CD14-positive monocyte (primary cell): ENCODE data around the gene MBD5. TPM values are rescaled to one million over a fixed set of nuclear protein-coding genes. Genes with fewer than 3 reads are reported as not detected.

Experiments used
- DNase-seq, 3 donors: peaks; one replicate each; pipeline ENCODE4 v3.0.0-alpha.2; 2011 to 2022
- H2AFZ ChIP-seq: 2 replicates; pipeline ENCODE4 v1.6.0; 2012; ENCODE audit warnings: mild to moderate bottlenecking, low read depth, low read length, inconsistent platforms; ENCODE audit not compliant: insufficient read depth, poor library complexity, severe bottlenecking
- H3K27ac ChIP-seq, 2 donors: 1 replicate in 1 of 2; 2 replicates in 1 of 2; pipeline ENCODE4 v1.5.1; 2012 to 2013; ENCODE audit warnings: low read length in 2 of 2, control low read depth in 1 of 2, inconsistent platforms in 1 of 2, low read depth in 1 of 2, mild to moderate bottlenecking in 1 of 2
- H3K27me3 ChIP-seq, 2 donors: one replicate each; pipeline versions ENCODE4 v1.6.0 to v1.6.1; 2011 to 2013; ENCODE audit warnings: low read length in 2 of 2; ENCODE audit not compliant: control insufficient read depth in 2 of 2, insufficient read depth in 2 of 2
- H3K36me3 ChIP-seq, 2 donors: replicated peaks in 1 of 2; 1 replicate in 1 of 2; 2 replicates in 1 of 2; pipeline versions ENCODE4 v1.5.1 to v1.6.1; 2012 to 2013; ENCODE audit warnings: low read length in 2 of 2, control low read depth in 1 of 2, inconsistent platforms in 1 of 2, mild to moderate bottlenecking in 1 of 2; ENCODE audit not compliant: insufficient read depth in 2 of 2, control insufficient read depth in 1 of 2
- H3K4me1 ChIP-seq, 2 donors: 1 replicate in 1 of 2; 2 replicates in 1 of 2; pipeline versions ENCODE4 v1.5.1 to v1.6.1; 2012 to 2013; ENCODE audit warnings: low read length in 2 of 2, control low read depth in 1 of 2, inconsistent platforms in 1 of 2, mild to moderate bottlenecking in 1 of 2, moderate library complexity in 1 of 2; ENCODE audit not compliant: insufficient read depth in 2 of 2, control insufficient read depth in 1 of 2
- H3K4me2 ChIP-seq: replicated peaks from 2 replicates; pipeline ENCODE3; 2012; ENCODE audit warnings: low read length, moderate library complexity, mild to moderate bottlenecking; ENCODE audit not compliant: poor library complexity, severe bottlenecking; ENCODE audit errors: extremely low read depth
- H3K4me3 ChIP-seq, 3 experiments: fragments of 200-600 bp in 1 of 3; sonication (generic) in 1 of 3; replicated peaks in 1 of 3; 1 replicate in 2 of 3; 2 replicates in 1 of 3; pipeline ENCODE4 v1.5.1; 2011 to 2013; ENCODE audit warnings: low read length in 3 of 3, mild to moderate bottlenecking in 3 of 3, control low read depth in 2 of 3, low read depth in 2 of 3, inconsistent platforms in 1 of 3, moderate library complexity in 1 of 3
- H3K79me2 ChIP-seq: 2 replicates; pipeline ENCODE4 v1.6.0; 2012; ENCODE audit warnings: mild to moderate bottlenecking, control low read depth, inconsistent platforms, low read length, moderate library complexity; ENCODE audit not compliant: insufficient read depth
- H3K9ac ChIP-seq: 2 replicates; pipeline ENCODE4 v1.6.0; 2017; ENCODE audit warnings: low read length, mild to moderate bottlenecking; ENCODE audit not compliant: insufficient read depth, poor library complexity, severe bottlenecking
- H3K9me3 ChIP-seq, 2 donors: replicated peaks in 1 of 2; 1 replicate in 1 of 2; 2 replicates in 1 of 2; pipeline versions ENCODE4 v1.5.1 to v1.6.1; 2012 to 2013; ENCODE audit warnings: low read length in 2 of 2, control low read depth in 1 of 2; ENCODE audit not compliant: control insufficient read depth in 1 of 2, insufficient read depth in 1 of 2
- H4K20me1 ChIP-seq: 2 replicates; pipeline ENCODE4 v1.6.0; 2012; ENCODE audit warnings: mild to moderate bottlenecking, low read length, control low read depth, moderate library complexity; ENCODE audit not compliant: insufficient read depth
- H3K27ac Mint-ChIP-seq, 7 donors: one replicate each; pipeline ENCODE4 v1.8.0; 2020; ENCODE audit warnings: mild to moderate bottlenecking in 7 of 7, mixed read lengths in 7 of 7, moderate library complexity in 6 of 7, inconsistent platforms in 2 of 7
- H3K27me3 Mint-ChIP-seq, 3 donors: one replicate each; pipeline ENCODE4 v1.8.0; 2021 to 2022; ENCODE audit warnings: low read depth in 3 of 3, mild to moderate bottlenecking in 3 of 3, mixed read lengths in 3 of 3, moderate library complexity in 3 of 3, inconsistent platforms in 1 of 3
- H3K36me3 Mint-ChIP-seq, 2 donors: one replicate each; pipeline ENCODE4 v1.8.0; 2020; ENCODE audit warnings: mixed read lengths in 2 of 2, inconsistent platforms in 1 of 2, mild to moderate bottlenecking in 1 of 2
- H3K4me1 Mint-ChIP-seq: one replicate; pipeline ENCODE4 v1.8.0; 2020; ENCODE audit warnings: mild to moderate bottlenecking, mixed read lengths
- H3K4me3 Mint-ChIP-seq, 2 donors: one replicate each; pipeline ENCODE4 v1.8.0; 2020; ENCODE audit warnings: mild to moderate bottlenecking in 2 of 2, mixed read lengths in 2 of 2, moderate library complexity in 1 of 2
- H3K9me3 Mint-ChIP-seq, 7 donors: one replicate each; pipeline ENCODE4 v1.8.0; 2020 to 2022; ENCODE audit warnings: mixed read lengths in 7 of 7, mild to moderate bottlenecking in 6 of 7, moderate library complexity in 6 of 7, inconsistent platforms in 2 of 7
- CTCF ChIP-seq: fragments of 200-600 bp; IDR thresholded peaks from one replicate; pipeline ENCODE4 v1.8.0; 2022; ENCODE audit warnings: antibody characterized with exemption, mild to moderate bottlenecking
- WGBS: methylation state at CpG from one replicate; pipeline ENCODE4 v1.1.5; 2013; ENCODE audit warnings: missing lambda C conversion rate; ENCODE audit not compliant: insufficient coverage; 5-methylcytosine and 5-hydroxymethylcytosine counted together
- intact Hi-C, 2 donors: fragments of 100-400 bp; cut with micrococcal nuclease; formaldehyde crosslinking; loops; one replicate each; pipeline versions ENCODE4 v1.15.0 to v1.15.1; 2023
- polyA plus RNA-seq, 3 donors: library from polyadenylated mRNA; depleted of rRNA in 1 of 3; unstranded in 2 of 3; stranded (reverse) in 1 of 3; fragments of 300-500 nt in 2 of 3; fragments of >200 nt in 1 of 3; fragmentation: Illumina TruSeq in 2 of 3; gene quantifications; 1 replicate in 2 of 3; 2 replicates in 1 of 3; pipeline ENCODE4 v1.2.3, GENCODE V29; 2012 to 2021

Gene MBD5
- polyA plus RNA-seq, 3 donors = 2.3 to 5.7 (median 3.5) TPM

DNA sequence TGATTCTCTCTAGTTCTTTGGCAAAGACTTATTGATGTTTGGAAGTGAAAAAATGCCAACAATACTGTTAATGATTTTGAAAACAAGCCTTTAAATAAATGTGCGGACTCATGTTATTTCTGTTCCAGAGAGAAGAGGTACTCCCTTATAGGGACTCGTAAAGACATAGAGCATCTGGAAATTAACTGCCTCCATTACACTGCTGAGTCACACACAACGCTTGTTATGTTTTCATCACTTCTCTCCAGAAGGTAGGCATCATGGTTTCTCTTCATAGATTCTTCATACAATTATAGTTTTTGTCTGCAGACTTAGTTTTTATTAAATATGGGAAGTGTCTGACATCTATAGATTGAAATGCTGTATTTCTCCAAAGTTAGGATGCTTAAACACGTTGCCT lies 321.2 kb downstream of the MBD5 start:
- peaks cover 3% of the 10 kb centered on the region for H3K4me1 Mint-ChIP-seq
- WGBS = 95% methylated on average over 2 of the region's 4 CpGs
- peaks cover 0 to 5% of the 10 kb centered on the region in 2 donors for H3K9me3 ChIP-seq

GRCh38 chr2:148350199-148350598 lies 329.3 kb downstream of the MBD5 start:
- H3K4me2 ChIP-seq = no peak overlapping the region
- H3K4me1 ChIP-seq = no peaks in the 10 kb centered on the region
- H3K79me2 ChIP-seq = no peaks in the 10 kb centered on the region
- H2AFZ ChIP-seq = no peak overlapping the region
- no CpG with 5 or more reads among the region's 1 CpG for WGBS
- DNase-seq = no peak
- H3K4me3 Mint-ChIP-seq = no peak overlapping the region
- no peak overlapping the region for H3K9ac ChIP-seq
- TF ChIP-seq CTCF = no peak
- H3K4me3 ChIP-seq = no peak overlapping the region
- peaks cover 0 to 3% of the 10 kb centered on the region in 2 donors for H3K36me3 Mint-ChIP-seq
- no peaks in the 10 kb centered on the region for H3K9me3 ChIP-seq
- no peak overlapping the region for H3K27ac ChIP-seq
- no peaks in the 10 kb centered on the region for H4K20me1 ChIP-seq
- H3K36me3 ChIP-seq = no peaks in the 10 kb centered on the region
- peaks cover 3% of the 10 kb centered on the region for H3K4me1 Mint-ChIP-seq
- intact Hi-C loops = no loop called here
- H3K27me3 Mint-ChIP-seq = no peaks in the 10 kb centered on the region
- H3K27ac Mint-ChIP-seq = no peak overlapping the region
- H3K27me3 ChIP-seq = no peaks in the 10 kb centered on the region
- H3K9me3 Mint-ChIP-seq = peaks cover 2 to 8% (median 7%) of the 10 kb centered on the region in 7 donors

More for the DNA sequence above, 321.2 kb downstream of the MBD5 start:
- no peaks in the 10 kb centered on the region for H3K4me1 ChIP-seq
- H3K4me3 Mint-ChIP-seq = no peak overlapping the region
- no peak overlapping the region for H3K9ac ChIP-seq
- no peak overlapping the region for H3K27ac ChIP-seq
- intact Hi-C loops = no loop called here
- no peak for DNase-seq
- peaks cover 0 to 2% (median 0%) of the 10 kb centered on the region in 3 donors for H3K27me3 Mint-ChIP-seq
- H3K36me3 ChIP-seq = peaks cover 0 to 9% of the 10 kb centered on the region in 2 donors
- peaks cover 0 to 12% (median 3%) of the 10 kb centered on the region in 7 donors for H3K9me3 Mint-ChIP-seq
- no peak overlapping the region for H3K4me3 ChIP-seq
- H3K4me2 ChIP-seq = no peak overlapping the region
- H2AFZ ChIP-seq = no peak overlapping the region
- H3K79me2 ChIP-seq = no peaks in the 10 kb centered on the region
- H4K20me1 ChIP-seq = no peaks in the 10 kb centered on the region
- H3K36me3 Mint-ChIP-seq = peaks cover 15 to 21% of the 10 kb centered on the region in 2 donors
- no peak for TF ChIP-seq CTCF
- H3K27ac Mint-ChIP-seq = no peak overlapping the region
- no peaks in the 10 kb centered on the region for H3K27me3 ChIP-seq
